ENCODE results near the gene QRSL1.

The QRSL1 gene

GRCh38 chr6:106715922-106716321 lies 86.5 kb downstream of the QRSL1 start:
- H3K27ac ChIP-seq: no peak overlapping the region
- H3K4me3 ChIP-seq: no peak overlapping the region
- H3K36me3 ChIP-seq: no peaks in the 10 kb centered on the region
- no peaks in the 10 kb centered on the region for H3K9me3 ChIP-seq
- H3K4me1 ChIP-seq: no peaks in the 10 kb centered on the region
- intact Hi-C loops (cut with DNase I; ENCODE audit: low total_unique reads): no loop called here
- TF ChIP-seq CTCF (IDR thresholded peaks at IDR 0.05): no peak
- H3K27me3 ChIP-seq: no peaks in the 10 kb centered on the region
- no peak for DNase-seq

- Histone ChIP-seq H3K36me3 (no peaks in the 10 kb centered on the region), H3K4me1 (no peaks in the 10 kb centered on the region), H3K27ac (no peak overlapping the region), H3K4me3 (no peak overlapping the region), H3K27me3 (no peaks in the 10 kb centered on the region), H3K9me3 (no peaks in the 10 kb centered on the region)
- intact Hi-C loops (cut with DNase I; ENCODE audit: low total_unique reads): no loop called here
- TF ChIP-seq CTCF (IDR thresholded peaks at IDR 0.05): no peak
- DNase-seq: no peak
Measured at GRCh38 chr6:106716966-106717365, 87.6 kb downstream of the QRSL1 start.
